ENCODE measurements around the gene TYMP. TPM values are rescaled to one million over a fixed set of nuclear protein-coding genes. Genes with fewer than 3 reads are reported as not detected.
A peak's percentile ranks its signal among the peaks of the same experiment; 100 is the strongest.

TYMP gene
- total and polyA plus RNA-seq, 2 of the 4 experiments (the other 2 are of a cell fraction), result 0.18 to 0.74 TPM

- Histone ChIP-seq H3K4me3 (ENCODE audit: insufficient read depth, low read depth, low read length) (no peak overlapping the region), H3K4ac (ENCODE audit: low read depth, low read length) (no peak overlapping the region), H3K27me3 (ENCODE audit: control insufficient read depth, insufficient read depth, low read length) (no peaks in the 10 kb centered on the region), H3K9me1 (ENCODE audit: insufficient read depth, low read length) (peaks cover 4% of the 10 kb centered on the region), H2BK120ac (ENCODE audit: low read depth, low read length) (no peak overlapping the region), H2BK15ac (ENCODE audit: low read depth, low read length) (no peak overlapping the region), H3K56ac (ENCODE audit: extremely low read depth, insufficient read depth, low read length) (no peak overlapping the region), H3K4me1 (ENCODE audit: control insufficient read depth, insufficient read depth, low read length) (peaks cover 8% of the 10 kb centered on the region), H3K18ac (ENCODE audit: low read depth, low read length) (no peak overlapping the region), H3K23ac (ENCODE audit: low read depth, low read length) (no peak overlapping the region), H4K20me1 (ENCODE audit: insufficient read depth, low read length) (peaks cover 19% of the 10 kb centered on the region), H3K36me3 (ENCODE audit: control insufficient read depth, insufficient read depth, low read length) (peaks cover 44% of the 10 kb centered on the region), H4K8ac (ENCODE audit: low read depth in 2 of 2, low read length in 2 of 2) (no peak overlapping the region), H2AFZ (replicated peaks; ENCODE audit: low read length, poor library complexity) (no peak overlapping the region), H2AK5ac (ENCODE audit: low read depth, low read length) (no peak overlapping the region), H3K4me2 (ENCODE audit: low read depth, low read length) (no peak overlapping the region), H3K27ac (ENCODE audit: insufficient read depth, low read length) (no peak overlapping the region), H4K91ac (ENCODE audit: insufficient read depth, low read depth, low read length) (no peak overlapping the region), H3K9me3 (ENCODE audit: control insufficient read depth, insufficient read depth, low read length) (no peaks in the 10 kb centered on the region), H3K79me1 (ENCODE audit: low read depth in 1 of 2, low read length in 2 of 2) (peaks cover 8 to 42% of the 10 kb centered on the region in 2 experiments), H2BK20ac (ENCODE audit: low read depth, low read length) (no peak overlapping the region), H2BK5ac (ENCODE audit: low read depth, low read length, poor library complexity, severe bottlenecking) (no peak overlapping the region), H2AK9ac (replicated peaks; ENCODE audit: low read depth, low read length, poor library complexity) (peak overlapping the region; percentile 55), H3K14ac (replicated peaks; ENCODE audit: low read depth, low read length) (no peak overlapping the region), H3K9ac (ENCODE audit: low read depth, low read length) (no peak overlapping the region), H4K5ac (ENCODE audit: low read depth, low read length) (no peak overlapping the region)
- WGBS, 2 experiments (ENCODE audit: extremely low coverage in 2 of 2, insufficient read length in 1 of 2), result 98% methylated on average over 5 of the region's 10 CpGs; no CpG with 5 or more reads in 1 of the 2 experiments
- CTCF ChIA-PET, result interaction anchor here (0.5 kb wide), 1 partner anchor 63 kb away, joined by 4 read pairs; no protein-coding TSS in a partner anchor
- intact Hi-C loops (cut with micrococcal nuclease), result no loop called here
- in situ Hi-C loops (cut with MboI; ENCODE audit: low sequenced_read_pairs), result no loop called here
- ATAC-seq (ENCODE audit: low read depth) (no peak), DNase-seq (no peak)
- dilution Hi-C loops (cut with HindIII; ENCODE audit: low sequenced_read_pairs, unreplicated experiment), result no loop called here
- TF ChIP-seq, protein P1, sequence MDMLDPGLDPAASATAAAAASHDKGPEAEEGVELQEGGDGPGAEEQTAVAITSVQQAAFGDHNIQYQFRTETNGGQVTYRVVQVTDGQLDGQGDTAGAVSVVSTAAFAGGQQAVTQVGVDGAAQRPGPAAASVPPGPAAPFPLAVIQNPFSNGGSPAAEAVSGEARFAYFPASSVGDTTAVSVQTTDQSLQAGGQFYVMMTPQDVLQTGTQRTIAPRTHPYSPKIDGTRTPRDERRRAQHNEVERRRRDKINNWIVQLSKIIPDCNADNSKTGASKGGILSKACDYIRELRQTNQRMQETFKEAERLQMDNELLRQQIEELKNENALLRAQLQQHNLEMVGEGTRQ (IDR thresholded peaks at IDR 0.05; ENCODE audit: low read depth, low read length), result no peak
- no peak for TF ChIP-seq CHD1 (IDR thresholded peaks at IDR 0.05; ENCODE audit: low read depth, low read length)
- no peak for TF ChIP-seq MAFK (IDR thresholded peaks at IDR 0.05; ENCODE audit: low read depth, low read length)
- TF ChIP-seq BHLHE40 (IDR thresholded peaks at IDR 0.05; ENCODE audit: low read depth, low read length), result no peak
- no peak for TF ChIP-seq MXI1 (IDR thresholded peaks at IDR 0.05; ENCODE audit: borderline replicate concordance, low read depth, low read length)
- TF ChIP-seq MAZ (IDR thresholded peaks at IDR 0.05; ENCODE audit: borderline replicate concordance, low read depth, low read length), result no peak
- TF ChIP-seq, protein P2, sequence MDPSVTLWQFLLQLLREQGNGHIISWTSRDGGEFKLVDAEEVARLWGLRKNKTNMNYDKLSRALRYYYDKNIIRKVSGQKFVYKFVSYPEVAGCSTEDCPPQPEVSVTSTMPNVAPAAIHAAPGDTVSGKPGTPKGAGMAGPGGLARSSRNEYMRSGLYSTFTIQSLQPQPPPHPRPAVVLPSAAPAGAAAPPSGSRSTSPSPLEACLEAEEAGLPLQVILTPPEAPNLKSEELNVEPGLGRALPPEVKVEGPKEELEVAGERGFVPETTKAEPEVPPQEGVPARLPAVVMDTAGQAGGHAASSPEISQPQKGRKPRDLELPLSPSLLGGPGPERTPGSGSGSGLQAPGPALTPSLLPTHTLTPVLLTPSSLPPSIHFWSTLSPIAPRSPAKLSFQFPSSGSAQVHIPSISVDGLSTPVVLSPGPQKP (IDR thresholded peaks at IDR 0.05; ENCODE audit: borderline replicate concordance, low read depth, low read length), result no peak
- TF ChIP-seq RFX5 (IDR thresholded peaks at IDR 0.05; ENCODE audit: low read depth, low read length), result no peak
- no peak for TF ChIP-seq CTCF (conservative IDR thresholded peaks at IDR 0.05; ENCODE audit: low read depth, low read length)
- TF ChIP-seq CEBPB (IDR thresholded peaks at IDR 0.05; ENCODE audit: low read depth, low read length), result no peak
- TF ChIP-seq FOS (IDR thresholded peaks at IDR 0.05; ENCODE audit: low read depth, low read length), result no peak
- no peak for TF ChIP-seq NFE2L2 (IDR thresholded peaks at IDR 0.05; ENCODE audit: low read depth, low read length)
- TF ChIP-seq SMC3 (IDR thresholded peaks at IDR 0.05; ENCODE audit: low read depth, low read length), result no peak
- TF ChIP-seq RCOR1 (IDR thresholded peaks at IDR 0.05; ENCODE audit: insufficient replicate concordance, low read length), result no peak
- no peak for TF ChIP-seq RAD21 (IDR thresholded peaks at IDR 0.05; ENCODE audit: low read length)
- TF ChIP-seq POLR2A (IDR thresholded peaks at IDR 0.05; ENCODE audit: low read depth, low read length), result no peak
- POLR2A ChIA-PET (ENCODE audit: unreplicated experiment), result no interaction called here
- BruUV-seq (replicated peaks), result no TSS peak
Observed at GRCh38 chr22:50521710-50522109, 8.1 kb downstream of the TYMP start.
